Thyroid gland (tissue), 4 donors: ENCODE data around the gene CD59.

Source experiments
- CTCF ChIP-seq, 6 experiments: fragments of 200-600 bp in 3 of 6; fragments of 450-650 bp in 3 of 6; sonication (generic) in 3 of 6; IDR thresholded peaks; one replicate each; pipeline ENCODE4 v1.5.1; 2016 to 2019; ENCODE audit warnings: antibody characterized with exemption in 6 of 6, mild to moderate bottlenecking in 2 of 6, inconsistent platforms in 1 of 6, moderate library complexity in 1 of 6
- POLR2A ChIP-seq, 2 donors: fragments of 450-650 bp; IDR thresholded peaks; one replicate each; pipeline ENCODE4 v1.6.1; 2017; ENCODE audit warnings: antibody characterized with exemption in 2 of 2, mild to moderate bottlenecking in 2 of 2, moderate library complexity in 1 of 2

- TF ChIP-seq POLR2A (IDR thresholded peaks at IDR 0.05): no peak
- TF ChIP-seq CTCF (IDR thresholded peaks at IDR 0.05): no peak
These were observed 67.1 kb downstream of the CD59 start for GRCh38 chr11:33668951-33669596.
